AG04449 (cell line): ENCODE data around the gene STAT1.

Experiments
- CTCF ChIA-PET: fragments of 350-600 bp; formaldehyde crosslinking; extraction: SDS; loops from one replicate; lab custom pipeline; 2021; ENCODE audit warnings: antibody characterized with exemption; lab: Yijun Ruan, JAX
- POLR2A ChIA-PET: fragments of 400-600, 350-600 bp; formaldehyde crosslinking; extraction: SDS; loops from one replicate; lab custom pipeline; 2020; ENCODE audit warnings: antibody characterized with exemption, inconsistent platforms; lab: Yijun Ruan, JAX
- DNase-seq: peaks from one replicate; pipeline ENCODE4 v3.0.0-alpha.2; 2010; ENCODE audit warnings: low read depth, low spot score
- H3K4me3 ChIP-seq: 2 replicates; pipeline ENCODE4 v1.5.1; 2011; ENCODE audit warnings: low read depth, mild to moderate bottlenecking, control low read depth, low read length
- TF ChIP-seq, protein P1 (sequence below): IDR thresholded peaks from one replicate; pipeline ENCODE4 v1.5.1; 2011; ENCODE audit warnings: mild to moderate bottlenecking, moderate library complexity, low read length, control low read depth, inconsistent platforms; ENCODE audit not compliant: insufficient read depth; ENCODE audit errors: missing control alignments

The STAT1 gene

DNA sequence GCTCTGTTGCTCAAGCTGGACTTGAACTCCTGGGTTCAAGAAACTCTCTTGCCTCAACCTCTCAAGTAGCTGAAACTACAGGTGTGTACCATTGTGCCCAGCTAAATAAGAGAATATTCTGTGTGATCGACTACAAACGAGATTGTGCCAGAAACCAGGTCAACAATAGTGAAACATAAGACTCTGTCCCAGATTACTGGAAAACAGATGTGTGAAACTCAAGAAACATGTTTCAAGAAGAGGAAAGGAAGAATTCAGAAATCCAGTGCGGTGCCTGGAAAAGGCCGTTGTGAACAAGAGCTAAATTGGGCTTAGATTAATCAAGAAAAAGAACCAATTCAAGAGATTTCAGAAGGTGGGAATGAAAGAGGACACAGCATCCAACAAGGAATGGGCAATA is 23.4 kb upstream of the STAT1 start:
- TF ChIP-seq, protein P1, sequence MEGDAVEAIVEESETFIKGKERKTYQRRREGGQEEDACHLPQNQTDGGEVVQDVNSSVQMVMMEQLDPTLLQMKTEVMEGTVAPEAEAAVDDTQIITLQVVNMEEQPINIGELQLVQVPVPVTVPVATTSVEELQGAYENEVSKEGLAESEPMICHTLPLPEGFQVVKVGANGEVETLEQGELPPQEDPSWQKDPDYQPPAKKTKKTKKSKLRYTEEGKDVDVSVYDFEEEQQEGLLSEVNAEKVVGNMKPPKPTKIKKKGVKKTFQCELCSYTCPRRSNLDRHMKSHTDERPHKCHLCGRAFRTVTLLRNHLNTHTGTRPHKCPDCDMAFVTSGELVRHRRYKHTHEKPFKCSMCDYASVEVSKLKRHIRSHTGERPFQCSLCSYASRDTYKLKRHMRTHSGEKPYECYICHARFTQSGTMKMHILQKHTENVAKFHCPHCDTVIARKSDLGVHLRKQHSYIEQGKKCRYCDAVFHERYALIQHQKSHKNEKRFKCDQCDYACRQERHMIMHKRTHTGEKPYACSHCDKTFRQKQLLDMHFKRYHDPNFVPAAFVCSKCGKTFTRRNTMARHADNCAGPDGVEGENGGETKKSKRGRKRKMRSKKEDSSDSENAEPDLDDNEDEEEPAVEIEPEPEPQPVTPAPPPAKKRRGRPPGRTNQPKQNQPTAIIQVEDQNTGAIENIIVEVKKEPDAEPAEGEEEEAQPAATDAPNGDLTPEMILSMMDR: no peak
- DNase-seq: no peak
- POLR2A ChIA-PET: interaction anchor here (1.0 to 1.4 kb wide), 2 partner anchors 13 to 17 kb away, joined by 3 to 6 read pairs; no protein-coding TSS in a partner anchor
- no peak overlapping the region for H3K4me3 ChIP-seq
- CTCF ChIA-PET: interaction anchor here (1.0 to 5.2 kb wide), 6 partner anchors 8 to 485 kb away, joined by 3 to 44 read pairs (median 6); no protein-coding TSS in a partner anchor

- no peak for DNase-seq
- ChIA-PET CTCF (interaction anchor here (0.8 to 2.8 kb wide), 4 partner anchors 12 to 119 kb away, joined by 3 to 12 read pairs (median 5); no protein-coding TSS in a partner anchor), POLR2A (interaction anchor here (1.0 kb wide), 1 partner anchor 11 kb away, joined by 4 read pairs; no protein-coding TSS in a partner anchor)
- TF ChIP-seq, protein P1: no peak
- no peak overlapping the region for H3K4me3 ChIP-seq
Observed at GRCh38 chr2:191036363-191036762, 22.4 kb upstream of the STAT1 start.

DNA sequence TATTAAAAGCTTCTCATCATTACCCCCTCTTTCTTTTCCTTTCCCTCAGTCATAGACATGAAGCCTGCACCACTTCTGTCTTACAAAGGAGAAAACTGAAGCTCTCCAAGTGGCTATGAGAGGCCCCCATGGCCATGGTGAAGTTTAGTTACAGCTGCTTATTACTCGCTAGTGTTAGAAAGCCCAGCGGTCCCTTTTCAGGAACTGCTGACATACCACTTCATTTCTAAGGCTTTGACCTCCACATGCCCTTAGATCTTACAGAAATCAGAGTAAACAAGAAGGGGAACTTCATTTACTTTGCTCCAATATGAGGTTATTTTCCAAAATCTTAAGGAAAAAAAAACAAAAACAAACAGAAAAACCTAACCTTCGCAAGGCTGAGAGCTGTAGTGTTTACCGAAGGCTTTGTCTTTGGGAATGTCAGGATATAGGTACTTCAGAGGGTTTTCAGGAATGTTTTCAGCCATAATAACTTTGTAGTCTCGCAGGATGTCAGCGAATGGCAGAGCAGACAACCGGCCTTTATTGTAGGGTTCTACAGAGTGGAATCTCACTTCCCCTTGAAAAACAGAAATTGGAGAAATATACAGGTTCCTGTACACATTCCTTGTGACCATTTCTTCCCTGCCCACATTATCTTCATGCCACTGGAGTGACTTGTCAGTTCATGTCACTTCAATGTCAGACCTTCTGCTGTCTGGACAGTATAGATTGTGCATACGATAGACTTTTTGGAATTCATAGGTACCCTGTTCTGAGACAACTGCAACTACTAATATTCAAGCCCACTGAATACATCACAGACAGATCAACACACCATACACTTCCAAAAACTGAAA is 18.8 kb upstream of the STAT1 start:
- TF ChIP-seq, protein P1: no peak
- DNase-seq: no peak
- CTCF ChIA-PET: interaction anchor here (0.9 kb wide), 1 partner anchor 131 kb away, joined by 3 read pairs; no protein-coding TSS in a partner anchor
- no peak overlapping the region for H3K4me3 ChIP-seq
- POLR2A ChIA-PET: no interaction called here

DNA sequence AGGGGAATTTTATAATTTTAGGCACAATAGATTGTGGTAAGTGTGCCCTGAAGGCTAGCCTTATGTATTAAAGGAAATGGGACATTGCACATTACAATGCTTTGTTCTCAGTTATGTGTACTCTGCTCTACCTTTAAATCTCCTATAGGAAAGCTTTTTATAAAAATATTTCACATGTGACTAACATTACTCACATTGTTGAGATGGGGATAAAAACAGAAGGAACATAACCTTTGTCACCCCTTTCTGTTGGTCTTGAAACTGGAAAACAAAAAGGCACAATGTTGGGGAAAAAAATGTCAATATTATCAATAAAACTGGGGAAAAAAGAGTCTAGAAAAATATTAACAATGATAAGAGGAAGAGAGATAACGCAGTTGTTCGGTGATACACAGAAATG is 17.3 kb upstream of the STAT1 start:
- DNase-seq: no peak
- H3K4me3 ChIP-seq: no peak overlapping the region
- ChIA-PET CTCF (no interaction called here), POLR2A (no interaction called here)
- TF ChIP-seq, protein P1: no peak

DNA sequence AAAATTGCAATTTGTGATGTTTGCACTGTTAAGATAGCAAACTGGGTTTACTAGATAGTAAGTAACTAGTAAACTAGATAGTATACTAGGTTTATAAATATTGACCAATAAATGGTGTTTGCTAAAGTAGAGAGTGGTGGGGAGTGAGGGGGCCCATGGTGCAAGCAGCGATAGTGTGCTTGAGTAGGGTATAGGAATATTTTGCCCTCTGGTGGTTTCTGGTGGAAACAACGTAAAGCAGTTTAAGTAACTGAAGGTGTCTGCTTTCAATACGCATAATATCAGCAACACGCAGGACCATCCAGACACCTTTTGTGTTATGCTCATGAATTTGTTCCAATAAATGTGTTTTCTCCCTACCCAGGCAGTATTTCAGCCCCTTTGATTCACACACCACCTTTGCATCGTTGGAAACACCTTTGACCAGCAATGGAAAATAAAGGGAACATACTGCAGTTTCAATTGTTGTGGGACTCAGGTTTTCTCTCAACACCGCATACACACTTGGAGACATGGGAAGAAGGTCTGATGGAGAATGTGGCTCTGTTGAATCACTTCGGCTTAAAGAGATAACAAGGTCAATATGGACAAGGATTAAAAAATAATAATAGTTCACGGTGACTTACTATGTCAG is 16.7 kb upstream of the STAT1 start:
- H3K4me3 ChIP-seq: no peak overlapping the region
- CTCF ChIA-PET: interaction anchor here (1.0 to 1.9 kb wide), 4 partner anchors 9 to 34 kb away, joined by 4 to 13 read pairs (median 6); no protein-coding TSS in a partner anchor
- TF ChIP-seq, protein P1: peak; percentile 50
- POLR2A ChIA-PET: no interaction called here
- DNase-seq: no peak
